Tracheal epithelial cell (primary cell): ENCODE results near the gene DNM2. TPM values are rescaled to one million over a fixed set of nuclear protein-coding genes. Genes with fewer than 3 reads are reported as not detected.

Source experiments
- total RNA-seq: library from RNA; depleted of rRNA; stranded (reverse); fragments of >200 nt; gene quantifications from 2 replicates; pipeline ENCODE4 v1.2.1, GENCODE V29; 2014

The DNM2 gene
- 70.3 and 94.5 TPM in 2 replicates for total RNA-seq

GRCh38 chr19:10717356-10718204, at the start of gene DNM2:
TSS of gene DNM2 (plus strand) at chr19:10718079. CDS start at chr19:10718243, 164 bp downstream.

DNA sequence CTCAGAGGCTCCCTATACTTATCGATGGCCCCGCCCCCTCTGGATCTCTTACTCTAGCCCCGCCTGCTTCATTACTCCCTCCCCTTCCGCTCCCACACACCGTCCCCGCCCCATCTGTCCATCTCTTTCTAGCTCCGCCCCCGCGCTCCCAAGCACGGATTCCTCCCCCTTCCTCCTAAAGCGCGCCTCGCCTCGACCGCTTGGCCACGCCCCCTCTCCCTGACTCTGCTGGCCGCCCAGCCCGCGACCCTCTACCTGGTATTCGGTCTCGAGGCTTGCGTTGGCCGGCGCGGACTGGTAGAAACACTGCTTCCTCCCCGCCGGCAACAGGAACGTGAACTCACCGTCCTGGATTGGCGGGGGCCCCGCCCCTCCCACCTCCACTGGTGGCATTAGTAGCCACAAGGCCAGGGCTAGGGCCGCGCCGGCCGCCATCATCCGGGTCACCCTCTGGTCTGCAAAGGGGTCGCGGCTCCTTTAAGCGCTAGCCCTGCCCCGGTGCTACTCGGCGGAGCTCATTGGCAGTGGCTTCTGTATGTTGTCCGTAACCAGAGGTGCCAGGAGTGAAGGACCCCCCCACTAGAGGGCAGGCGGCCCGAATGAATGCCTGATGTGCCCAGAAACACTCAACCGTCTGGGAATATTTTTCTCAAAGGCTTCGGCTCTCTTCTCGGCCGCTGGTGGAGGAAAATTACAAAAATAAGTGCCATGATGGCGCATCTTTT, 118.0 kb downstream of the DNM2 start, which contains the start of gene TMED1:
Gene TMED1 (minus strand): TSS at position 459 of the 725 bp plus-strand sequence. CDS start 21 bp downstream, at position 438.

DNA sequence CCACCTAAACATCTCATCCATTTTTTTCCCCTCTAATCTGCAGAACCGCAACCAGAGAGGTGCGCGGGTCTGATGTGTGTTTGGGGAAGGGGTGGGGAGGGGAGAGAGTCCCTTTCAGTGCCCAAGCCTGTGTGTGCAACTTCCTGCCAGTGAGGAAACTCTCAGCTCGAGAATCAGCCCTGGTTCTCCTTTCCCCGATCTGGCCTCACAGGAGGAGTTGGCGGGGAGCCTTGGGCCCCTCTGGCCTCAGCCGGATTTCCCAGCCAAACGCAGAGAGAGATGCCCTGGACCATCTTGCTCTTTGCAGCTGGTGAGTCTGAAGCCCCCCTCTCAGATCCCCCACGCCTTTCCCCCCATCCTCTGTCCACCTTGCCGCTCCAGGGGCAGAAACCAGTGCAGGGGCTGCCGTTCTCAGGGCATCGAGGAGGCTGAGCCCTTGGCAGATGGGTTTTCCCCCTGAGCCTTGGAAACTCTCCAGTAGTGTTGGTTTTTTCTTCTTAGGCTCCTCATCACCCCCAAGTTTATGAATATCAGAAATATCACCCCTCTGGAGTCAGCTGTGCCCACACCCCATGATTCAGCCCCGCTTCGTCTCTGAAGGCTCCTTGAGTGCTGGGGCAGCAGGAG, 130.5 kb downstream of the DNM2 start, which contains the start of gene C19orf38:
Gene C19orf38 (plus strand): TSS at position 186 of the 627 bp plus-strand sequence. CDS start 94 bp downstream, at position 280.

DNA sequence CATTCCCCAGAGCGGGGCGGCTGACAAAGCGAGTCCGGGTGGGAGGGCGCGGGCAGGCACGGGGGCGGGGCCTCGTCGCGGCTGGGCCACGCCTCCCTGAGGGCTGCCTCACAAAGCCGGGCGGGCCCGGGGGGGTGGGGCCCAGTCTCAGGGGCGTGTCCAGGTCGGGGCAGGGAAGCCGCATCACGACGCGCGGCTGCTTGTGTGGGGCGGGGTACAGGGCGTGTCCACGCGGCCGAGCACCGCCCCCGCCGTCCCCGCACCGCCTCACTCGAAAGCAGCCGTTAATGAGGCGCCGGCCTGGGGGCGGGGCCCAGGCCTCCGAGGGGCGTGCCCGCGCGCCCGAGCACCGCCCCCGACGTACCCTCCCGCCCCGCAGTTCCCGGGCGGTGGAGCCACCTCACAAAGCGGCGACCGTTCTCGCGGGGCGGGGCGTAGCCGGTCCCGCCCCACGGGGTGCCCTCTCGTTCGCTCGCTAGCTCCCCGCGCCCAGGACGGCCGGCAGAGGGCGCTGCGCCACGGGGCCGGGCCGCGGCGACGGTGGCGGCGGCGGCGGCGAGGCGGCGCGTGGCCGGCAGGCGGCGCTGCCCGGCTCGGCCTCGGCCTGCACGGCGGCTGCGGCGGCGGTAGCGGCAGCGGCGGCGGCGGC, 153.2 kb downstream of the DNM2 start, which contains the start of gene CARM1:
Gene CARM1 (plus strand): TSS at position 599 of the 649 bp plus-strand sequence. CDS start 150 bp downstream, outside the sequence.

Other genes with a start within 250 kb of the DNM2 start
- 56.4 and 81.0 TPM in 2 replicates for gene KEAP1, start 214.7 kb upstream of the DNM2 start, total RNA-seq
- 10.4 and 25.6 TPM in 2 replicates for gene S1PR5, start 200.6 kb upstream of the DNM2 start, total RNA-seq
- 30.1 and 58.4 TPM in 2 replicates for gene ATG4D, start 174.2 kb upstream of the DNM2 start, total RNA-seq
- gene KRI1, start 152.1 kb upstream of the DNM2 start, total RNA-seq, result 3.9 and 5.8 TPM in 2 replicates
- 8.4 and 12.8 TPM in 2 replicates for gene CDKN2D, start 149.1 kb upstream of the DNM2 start, total RNA-seq
- 109 and 130 TPM in 2 replicates for gene AP1M2, start 130.8 kb upstream of the DNM2 start, total RNA-seq
- 35.6 and 74.2 TPM in 2 replicates for gene SLC44A2, start 92.5 kb upstream of the DNM2 start, total RNA-seq
- gene ILF3, start 63.7 kb upstream of the DNM2 start, total RNA-seq, result 78.0 and 78.1 TPM in 2 replicates
- 21.3 and 31.3 TPM in 2 replicates for gene QTRT1, start 16.6 kb upstream of the DNM2 start, total RNA-seq
- gene TMED1, start 118.1 kb downstream of the DNM2 start, total RNA-seq, result 44.5 and 52.1 TPM in 2 replicates
- gene C19orf38, start 130.3 kb downstream of the DNM2 start, total RNA-seq, result under 0.01 and 1.7 TPM in 2 replicates
- gene CARM1, start 153.5 kb downstream of the DNM2 start, total RNA-seq, result 15.8 and 18.8 TPM in 2 replicates
- gene YIPF2, start 210.6 kb downstream of the DNM2 start, total RNA-seq, result 114 and 190 TPM in 2 replicates
- 43.1 and 60.3 TPM in 2 replicates for gene TIMM29, start 210.7 kb downstream of the DNM2 start, total RNA-seq
- 82.2 and 112 TPM in 2 replicates for gene SMARCA4, start 243.0 kb downstream of the DNM2 start, total RNA-seq